ENCODE measurements around the gene UBL7.
A peak's percentile ranks its signal among the peaks of the same experiment; 100 is the strongest.
"Not testable (repeated sequence)": the region's sequence is repeated elsewhere in the genome, so short reads cannot be mapped to it uniquely, and the experiment has no call there.

Gene UBL7

DNA sequence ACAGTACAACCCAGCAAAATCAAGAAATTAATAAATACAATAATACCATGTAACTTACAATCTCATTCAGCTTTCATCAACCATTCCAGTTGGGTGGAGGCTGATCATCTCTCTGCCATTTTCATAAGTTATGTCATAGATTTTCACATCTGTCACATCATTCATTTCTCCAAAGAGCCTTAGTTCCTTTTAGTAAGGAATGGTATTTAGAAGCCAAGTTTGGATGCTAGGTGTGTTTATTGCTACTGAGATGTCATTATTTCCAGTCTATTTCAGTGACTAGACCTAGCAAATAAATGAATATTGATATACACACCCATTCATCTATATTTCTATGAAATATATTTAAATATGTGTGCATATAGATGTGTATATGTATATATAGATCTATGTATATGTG lies 2.7 kb upstream of the UBL7 start:
- H3K27me3 ChIP-seq (ENCODE audit: control insufficient read depth, insufficient read depth, low read length): no peaks in the 10 kb centered on the region
- peaks cover 3% of the 10 kb centered on the region; the same call in 1 of the 2 replicates for H3K9me3 ChIP-seq (ENCODE audit: control insufficient read depth, insufficient read depth, low read depth, low read length)
- peaks cover 5% of the 10 kb centered on the region; the same call in 1 of the 2 replicates for H3K4me1 ChIP-seq (ENCODE audit: control insufficient read depth, insufficient read depth, low read length)
- peaks cover 17% of the 10 kb centered on the region for H3K36me3 ChIP-seq (ENCODE audit: control insufficient read depth, insufficient read depth, low read length)
- H3K4me3 ChIP-seq (ENCODE audit: low read depth, low read length): no peak overlapping the region
- no peak overlapping the region for H3K9ac ChIP-seq (ENCODE audit: low read length)
- no peak overlapping the region for H3K27ac ChIP-seq (ENCODE audit: low read depth, low read length)

DNA sequence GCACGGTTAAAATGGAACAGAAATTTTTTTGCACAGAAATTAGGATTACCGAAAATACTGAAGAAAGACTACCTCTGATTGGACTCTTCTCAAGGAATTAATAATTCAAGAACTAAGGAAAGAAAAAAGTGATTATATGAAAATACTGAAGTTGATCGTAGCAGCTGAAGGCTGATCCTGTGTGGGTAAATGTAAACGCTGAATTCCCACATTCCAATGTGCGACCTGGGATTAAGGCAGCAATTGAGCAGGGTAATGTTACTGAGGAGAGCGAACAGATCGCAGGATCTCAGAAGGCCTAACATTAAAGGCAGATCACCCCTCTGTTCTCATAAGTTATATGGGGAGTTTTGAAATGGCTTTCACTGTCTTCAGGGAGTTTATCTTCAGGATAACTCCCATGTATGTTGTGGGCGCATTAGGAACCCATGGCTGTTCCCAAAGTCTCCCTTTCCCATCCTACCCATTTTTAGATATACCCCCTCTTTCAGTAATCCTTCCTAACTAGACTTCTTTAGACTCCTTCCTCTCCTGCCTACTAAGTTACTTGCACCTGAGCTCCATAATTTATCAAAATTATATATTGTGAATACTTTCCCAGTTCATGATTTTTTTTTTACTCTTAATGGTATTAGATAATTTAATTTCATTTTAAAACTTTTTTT lies 1.0 kb upstream of the UBL7 start:
- Histone ChIP-seq H3K27ac (ENCODE audit: low read depth, low read length) (peak overlapping the region; percentile 8; the same call in 1 of the 2 replicates), H3K9me3 (ENCODE audit: control insufficient read depth, insufficient read depth, low read depth, low read length) (peaks cover 3% of the 10 kb centered on the region; the same call in 1 of the 2 replicates), H3K4me3 (ENCODE audit: low read depth, low read length) (peak overlapping the region; percentile 77), H3K9ac (ENCODE audit: low read length) (peak overlapping the region; percentile 69), H3K36me3 (ENCODE audit: control insufficient read depth, insufficient read depth, low read length) (peaks cover 11% of the 10 kb centered on the region; the same call in 1 of the 2 replicates), H3K4me1 (ENCODE audit: control insufficient read depth, insufficient read depth, low read length) (peaks cover 5% of the 10 kb centered on the region; the same call in 1 of the 2 replicates), H3K27me3 (ENCODE audit: control insufficient read depth, insufficient read depth, low read length) (no peaks in the 10 kb centered on the region)

GRCh38 chr15:74460298-74460697 lies 662 bp downstream of the UBL7 start:
- H3K9ac ChIP-seq (ENCODE audit: low read length): peak overlapping the region; percentile 56
- no peaks in the 10 kb centered on the region for H3K27me3 ChIP-seq (ENCODE audit: control insufficient read depth, insufficient read depth, low read length)
- peak overlapping the region; percentile 77 for H3K4me3 ChIP-seq (ENCODE audit: low read depth, low read length)
- H3K9me3 ChIP-seq (ENCODE audit: control insufficient read depth, insufficient read depth, low read depth, low read length): peaks cover 3% of the 10 kb centered on the region; the same call in 1 of the 2 replicates
- H3K27ac ChIP-seq (ENCODE audit: low read depth, low read length): peak overlapping the region; percentile 32; the same call in 1 of the 2 replicates
- H3K36me3 ChIP-seq (ENCODE audit: control insufficient read depth, insufficient read depth, low read length): peaks cover 11% of the 10 kb centered on the region
- H3K4me1 ChIP-seq (ENCODE audit: control insufficient read depth, insufficient read depth, low read length): peaks cover 5% of the 10 kb centered on the region; the same call in 1 of the 2 replicates

DNA sequence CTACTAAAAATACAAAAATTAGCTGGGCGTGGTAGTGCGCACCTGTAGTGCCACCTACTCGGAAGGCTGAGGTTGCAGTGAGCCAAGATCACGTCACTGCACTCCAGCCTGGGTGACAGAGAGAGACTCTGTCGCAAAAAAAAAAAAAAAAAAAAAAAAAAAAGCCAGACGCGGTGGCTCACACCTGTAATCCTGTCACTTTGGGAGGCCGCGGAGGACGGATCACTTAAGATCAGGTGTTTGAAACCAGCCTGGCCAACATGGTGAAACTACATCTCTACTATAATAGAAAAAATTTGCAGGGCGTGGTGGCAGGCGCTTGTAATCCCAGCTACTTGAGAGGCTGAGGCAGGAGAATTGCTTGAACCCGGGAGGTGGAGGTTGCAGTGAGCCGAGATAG lies 1.2 kb downstream of the UBL7 start:
- H3K27ac ChIP-seq (ENCODE audit: low read depth, low read length); H3K9me3 ChIP-seq (ENCODE audit: control insufficient read depth, insufficient read depth, low read depth, low read length); H3K27me3 ChIP-seq (ENCODE audit: control insufficient read depth, insufficient read depth, low read length); H3K4me3 ChIP-seq (ENCODE audit: low read depth, low read length); H3K9ac ChIP-seq (ENCODE audit: low read length); H3K4me1 ChIP-seq (ENCODE audit: control insufficient read depth, insufficient read depth, low read length): not testable (repeated sequence)
- H3K36me3 ChIP-seq (ENCODE audit: control insufficient read depth, insufficient read depth, low read length): peaks cover 13% of the 10 kb centered on the region

- H3K4me3 ChIP-seq (ENCODE audit: low read depth, low read length): no peak overlapping the region
- H3K4me1 ChIP-seq (ENCODE audit: control insufficient read depth, insufficient read depth, low read length): peaks cover 7% of the 10 kb centered on the region; the same call in 1 of the 2 replicates
Measured at GRCh38 chr15:74458473-74458872, 2.5 kb downstream of the UBL7 start.

GRCh38 chr15:74457036-74457435 lies 3.9 kb downstream of the UBL7 start:
- not testable (repeated sequence) for H3K27me3 ChIP-seq (ENCODE audit: control insufficient read depth, insufficient read depth, low read length); H3K9me3 ChIP-seq (ENCODE audit: control insufficient read depth, insufficient read depth, low read depth, low read length); H3K27ac ChIP-seq (ENCODE audit: low read depth, low read length); H3K4me3 ChIP-seq (ENCODE audit: low read depth, low read length); H3K9ac ChIP-seq (ENCODE audit: low read length); H3K4me1 ChIP-seq (ENCODE audit: control insufficient read depth, insufficient read depth, low read length)
- peaks cover 17% of the 10 kb centered on the region for H3K36me3 ChIP-seq (ENCODE audit: control insufficient read depth, insufficient read depth, low read length)

More at GRCh38 chr15:74458473-74458872, 2.5 kb downstream of the UBL7 start:
- Histone ChIP-seq H3K9ac (ENCODE audit: low read length) (no peak overlapping the region), H3K27me3 (ENCODE audit: control insufficient read depth, insufficient read depth, low read length) (no peaks in the 10 kb centered on the region), H3K27ac (ENCODE audit: low read depth, low read length) (no peak overlapping the region), H3K9me3 (ENCODE audit: control insufficient read depth, insufficient read depth, low read depth, low read length) (peaks cover 1% of the 10 kb centered on the region; the same call in 1 of the 2 replicates), H3K36me3 (ENCODE audit: control insufficient read depth, insufficient read depth, low read length) (peaks cover 14% of the 10 kb centered on the region)

- H3K27me3 ChIP-seq (ENCODE audit: control insufficient read depth, insufficient read depth, low read length): no peaks in the 10 kb centered on the region
- no peak overlapping the region for H3K9ac ChIP-seq (ENCODE audit: low read length)
- H3K9me3 ChIP-seq (ENCODE audit: control insufficient read depth, insufficient read depth, low read depth, low read length): no peaks in the 10 kb centered on the region
- H3K4me3 ChIP-seq (ENCODE audit: low read depth, low read length): no peak overlapping the region
- no peak overlapping the region for H3K27ac ChIP-seq (ENCODE audit: low read depth, low read length)
- peaks cover 31% of the 10 kb centered on the region for H3K36me3 ChIP-seq (ENCODE audit: control insufficient read depth, insufficient read depth, low read length)
- peaks cover 3% of the 10 kb centered on the region; the same call in 1 of the 2 replicates for H3K4me1 ChIP-seq (ENCODE audit: control insufficient read depth, insufficient read depth, low read length)
Measured at GRCh38 chr15:74454764-74455500, 6.0 kb downstream of the UBL7 start.

GRCh38 chr15:74453925-74454763 lies 6.8 kb downstream of the UBL7 start:
- H3K9me3 ChIP-seq (ENCODE audit: control insufficient read depth, insufficient read depth, low read depth, low read length): no peaks in the 10 kb centered on the region
- H3K9ac ChIP-seq (ENCODE audit: low read length): no peak overlapping the region
- peaks cover 39% of the 10 kb centered on the region for H3K36me3 ChIP-seq (ENCODE audit: control insufficient read depth, insufficient read depth, low read length)
- no peaks in the 10 kb centered on the region for H3K27me3 ChIP-seq (ENCODE audit: control insufficient read depth, insufficient read depth, low read length)
- H3K27ac ChIP-seq (ENCODE audit: low read depth, low read length): no peak overlapping the region
- H3K4me3 ChIP-seq (ENCODE audit: low read depth, low read length): no peak overlapping the region
- peaks cover 3% of the 10 kb centered on the region; the same call in 1 of the 2 replicates for H3K4me1 ChIP-seq (ENCODE audit: control insufficient read depth, insufficient read depth, low read length)

DNA sequence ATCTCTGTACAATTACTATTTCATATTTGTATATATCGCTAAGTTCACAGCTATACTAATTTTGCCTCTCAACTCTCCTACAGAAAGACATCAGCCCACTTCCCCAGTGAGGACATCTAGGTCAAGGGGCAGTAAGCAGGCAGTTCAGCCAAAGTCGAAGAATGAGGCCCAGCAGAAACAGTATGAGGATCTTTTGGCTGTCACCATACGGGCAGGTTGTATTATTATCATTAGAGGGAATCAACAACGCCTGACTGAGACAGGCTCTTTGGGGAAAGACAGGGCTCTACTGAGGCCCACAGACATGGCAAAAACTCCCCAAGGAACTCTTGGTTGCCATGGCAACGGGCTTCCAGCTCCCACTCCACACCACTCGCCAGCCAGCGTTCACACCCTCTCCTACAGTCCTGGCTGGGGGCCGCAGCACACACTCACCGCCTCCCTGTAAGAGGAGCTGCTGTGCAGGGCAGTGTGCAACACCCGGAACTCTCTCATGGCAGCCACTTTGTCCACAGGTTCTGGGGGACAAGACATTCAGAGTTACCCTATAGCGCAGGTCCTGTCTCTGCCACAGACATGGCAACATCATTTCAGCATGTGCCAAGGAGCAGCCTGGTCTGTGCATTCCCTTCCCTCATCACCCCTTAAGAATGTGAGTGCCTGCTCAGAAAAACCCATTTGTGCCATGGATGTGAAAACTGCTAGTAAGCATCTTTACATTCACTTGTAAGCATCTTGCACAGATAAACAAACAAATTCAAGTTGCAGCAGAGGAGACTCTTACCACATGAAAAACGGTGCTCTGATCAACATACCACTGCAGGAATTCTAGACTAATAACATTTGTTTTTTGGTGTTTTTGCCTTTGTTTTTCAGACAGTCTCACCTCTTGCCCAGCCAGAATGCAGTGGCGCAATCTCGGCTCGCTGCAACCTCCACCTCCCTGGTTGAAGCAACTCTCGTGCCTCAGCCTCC lies 8.8 kb downstream of the UBL7 start:
- Histone ChIP-seq H3K36me3 (ENCODE audit: control insufficient read depth, insufficient read depth, low read length) (peaks cover 58% of the 10 kb centered on the region), H3K9me3 (ENCODE audit: control insufficient read depth, insufficient read depth, low read depth, low read length) (no peaks in the 10 kb centered on the region)

DNA sequence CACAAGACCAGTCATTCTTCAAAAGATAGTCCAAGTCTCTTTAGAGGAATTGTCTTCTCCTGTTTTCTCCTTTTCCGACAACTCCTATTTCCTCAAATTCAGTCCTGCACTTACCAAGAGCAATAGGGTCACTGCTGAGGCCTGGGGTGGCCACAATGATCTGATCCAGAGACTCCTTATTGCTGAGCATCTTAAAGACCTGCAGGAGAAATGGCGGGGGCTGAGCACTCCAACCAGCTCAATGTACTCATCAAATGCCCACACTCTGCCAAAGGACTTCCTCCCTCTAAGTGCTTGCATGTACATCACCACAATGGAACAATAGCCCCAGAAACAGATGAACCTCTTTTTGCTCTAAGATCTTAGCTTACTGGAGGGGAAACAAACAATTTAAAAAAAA lies 9.6 kb downstream of the UBL7 start:
- Histone ChIP-seq H3K27ac (ENCODE audit: low read depth, low read length) (no peak overlapping the region), H3K9ac (ENCODE audit: low read length) (no peak overlapping the region), H3K4me1 (ENCODE audit: control insufficient read depth, insufficient read depth, low read length) (peaks cover 3% of the 10 kb centered on the region; the same call in 1 of the 2 replicates), H3K36me3 (ENCODE audit: control insufficient read depth, insufficient read depth, low read length) (peaks cover 60% of the 10 kb centered on the region), H3K9me3 (ENCODE audit: control insufficient read depth, insufficient read depth, low read depth, low read length) (no peaks in the 10 kb centered on the region), H3K4me3 (ENCODE audit: low read depth, low read length) (no peak overlapping the region), H3K27me3 (ENCODE audit: control insufficient read depth, insufficient read depth, low read length) (no peaks in the 10 kb centered on the region)

More for the DNA sequence above, 8.8 kb downstream of the UBL7 start:
- H3K27ac ChIP-seq (ENCODE audit: low read depth, low read length): no peak overlapping the region
- no peak overlapping the region for H3K9ac ChIP-seq (ENCODE audit: low read length)
- peaks cover 3% of the 10 kb centered on the region; the same call in 1 of the 2 replicates for H3K4me1 ChIP-seq (ENCODE audit: control insufficient read depth, insufficient read depth, low read length)
- no peak overlapping the region for H3K4me3 ChIP-seq (ENCODE audit: low read depth, low read length)
- H3K27me3 ChIP-seq (ENCODE audit: control insufficient read depth, insufficient read depth, low read length): no peaks in the 10 kb centered on the region
